Measurements from ENCODE around the gene KEL. TPM values are rescaled to one million over a fixed set of nuclear protein-coding genes. Genes with fewer than 3 reads are reported as not detected.

The KEL gene
- total RNA-seq, 4 donors from 2014 or later = 0.23 to 0.83 TPM; not detected in 2

- WGBS = 84% methylated on average over 8 of the region's 8 CpGs
- no peaks in the 10 kb centered on the region for H3K36me3 ChIP-seq
Measured at GRCh38 chr7:142915315-142915714, 46.8 kb downstream of the KEL start.

GRCh38 chr7:142914121-142914520 lies 48.0 kb downstream of the KEL start:
- H3K4me1 ChIP-seq = no peaks in the 10 kb centered on the region
- DNase-seq (ENCODE audit: extremely low spot score) = no peak
- 50% methylated on average over 1 of the region's 1 CpG for WGBS
- TF ChIP-seq POLR2AphosphoS5 (IDR thresholded peaks at IDR 0.05) (no peak), EP300 (IDR thresholded peaks at IDR 0.05) (no peak), POLR2A (IDR thresholded peaks at IDR 0.05; ENCODE audit: low read depth) (no peak)
- TF ChIP-seq, protein P1, sequence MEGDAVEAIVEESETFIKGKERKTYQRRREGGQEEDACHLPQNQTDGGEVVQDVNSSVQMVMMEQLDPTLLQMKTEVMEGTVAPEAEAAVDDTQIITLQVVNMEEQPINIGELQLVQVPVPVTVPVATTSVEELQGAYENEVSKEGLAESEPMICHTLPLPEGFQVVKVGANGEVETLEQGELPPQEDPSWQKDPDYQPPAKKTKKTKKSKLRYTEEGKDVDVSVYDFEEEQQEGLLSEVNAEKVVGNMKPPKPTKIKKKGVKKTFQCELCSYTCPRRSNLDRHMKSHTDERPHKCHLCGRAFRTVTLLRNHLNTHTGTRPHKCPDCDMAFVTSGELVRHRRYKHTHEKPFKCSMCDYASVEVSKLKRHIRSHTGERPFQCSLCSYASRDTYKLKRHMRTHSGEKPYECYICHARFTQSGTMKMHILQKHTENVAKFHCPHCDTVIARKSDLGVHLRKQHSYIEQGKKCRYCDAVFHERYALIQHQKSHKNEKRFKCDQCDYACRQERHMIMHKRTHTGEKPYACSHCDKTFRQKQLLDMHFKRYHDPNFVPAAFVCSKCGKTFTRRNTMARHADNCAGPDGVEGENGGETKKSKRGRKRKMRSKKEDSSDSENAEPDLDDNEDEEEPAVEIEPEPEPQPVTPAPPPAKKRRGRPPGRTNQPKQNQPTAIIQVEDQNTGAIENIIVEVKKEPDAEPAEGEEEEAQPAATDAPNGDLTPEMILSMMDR (IDR thresholded peaks at IDR 0.05) = no peak
- no peak overlapping the region for H3K4me3 ChIP-seq
- H3K9me3 ChIP-seq = no peaks in the 10 kb centered on the region
- no peak overlapping the region for H3K27ac ChIP-seq (replicated peaks in 1 of 4)
- H3K36me3 ChIP-seq = no peaks in the 10 kb centered on the region
- intact Hi-C loops (cut with DNase I) = no loop called here
- no peaks in the 10 kb centered on the region for H3K27me3 ChIP-seq

More at GRCh38 chr7:142915315-142915714, 46.8 kb downstream of the KEL start:
- no peaks in the 10 kb centered on the region for H3K9me3 ChIP-seq
- H3K4me3 ChIP-seq = no peak overlapping the region
- H3K27ac ChIP-seq (replicated peaks in 1 of 4) = no peak overlapping the region
- intact Hi-C loops (cut with DNase I) = no loop called here
- H3K27me3 ChIP-seq = no peaks in the 10 kb centered on the region
- no peak for DNase-seq (ENCODE audit: extremely low spot score)
- no peaks in the 10 kb centered on the region for H3K4me1 ChIP-seq
- TF ChIP-seq POLR2AphosphoS5 (IDR thresholded peaks at IDR 0.05) (no peak), EP300 (IDR thresholded peaks at IDR 0.05) (no peak), POLR2A (IDR thresholded peaks at IDR 0.05; ENCODE audit: low read depth) (no peak)
- TF ChIP-seq, protein P1 (IDR thresholded peaks at IDR 0.05) = no peak

- no peak overlapping the region for H3K4me3 ChIP-seq
- intact Hi-C loops (cut with DNase I) = no loop called here
- WGBS = 70% methylated on average over 2 of the region's 2 CpGs
- H3K27ac ChIP-seq (replicated peaks in 1 of 4) = no peak overlapping the region
- H3K27me3 ChIP-seq = no peaks in the 10 kb centered on the region
- H3K9me3 ChIP-seq = no peaks in the 10 kb centered on the region
- no peaks in the 10 kb centered on the region for H3K36me3 ChIP-seq
- TF ChIP-seq POLR2AphosphoS5 (IDR thresholded peaks at IDR 0.05) (no peak), POLR2A (IDR thresholded peaks at IDR 0.05; ENCODE audit: low read depth) (no peak), EP300 (IDR thresholded peaks at IDR 0.05) (no peak)
- TF ChIP-seq, protein P1 (IDR thresholded peaks at IDR 0.05) = no peak
- no peaks in the 10 kb centered on the region for H3K4me1 ChIP-seq
- DNase-seq (ENCODE audit: extremely low spot score) = no peak
Measured at GRCh38 chr7:142913566-142913965, 48.6 kb downstream of the KEL start.

DNA sequence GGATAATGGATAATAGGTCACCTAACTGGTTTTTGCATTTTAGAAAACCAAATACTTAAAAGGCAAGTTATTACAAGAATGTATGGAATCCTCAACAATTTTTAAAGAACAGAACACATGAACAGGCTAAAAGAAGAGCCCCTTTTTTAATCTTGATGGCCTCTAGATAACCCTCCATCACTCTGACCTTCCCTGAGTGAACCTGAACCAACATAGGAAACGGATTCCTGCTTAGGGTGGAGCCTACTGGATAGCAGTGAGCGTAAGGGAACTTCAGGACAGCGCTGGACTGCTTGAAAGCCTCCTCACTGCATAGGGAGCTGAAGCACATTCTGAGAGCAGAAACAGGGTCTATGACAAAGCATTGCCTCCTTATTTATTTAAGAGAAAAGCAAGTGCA lies 49.1 kb downstream of the KEL start:
- no peaks in the 10 kb centered on the region for H3K27me3 ChIP-seq
- H3K4me3 ChIP-seq = no peak overlapping the region
- TF ChIP-seq POLR2A (IDR thresholded peaks at IDR 0.05; ENCODE audit: low read depth) (no peak), EP300 (IDR thresholded peaks at IDR 0.05) (no peak)
- no peak overlapping the region for H3K27ac ChIP-seq (replicated peaks in 1 of 4)
- H3K9me3 ChIP-seq = no peaks in the 10 kb centered on the region
- H3K36me3 ChIP-seq = no peaks in the 10 kb centered on the region
- 54% methylated on average over 3 of the region's 3 CpGs for WGBS
- intact Hi-C loops (cut with DNase I) = no loop called here
- no peak for DNase-seq (ENCODE audit: extremely low spot score)
- H3K4me1 ChIP-seq = no peaks in the 10 kb centered on the region

DNA sequence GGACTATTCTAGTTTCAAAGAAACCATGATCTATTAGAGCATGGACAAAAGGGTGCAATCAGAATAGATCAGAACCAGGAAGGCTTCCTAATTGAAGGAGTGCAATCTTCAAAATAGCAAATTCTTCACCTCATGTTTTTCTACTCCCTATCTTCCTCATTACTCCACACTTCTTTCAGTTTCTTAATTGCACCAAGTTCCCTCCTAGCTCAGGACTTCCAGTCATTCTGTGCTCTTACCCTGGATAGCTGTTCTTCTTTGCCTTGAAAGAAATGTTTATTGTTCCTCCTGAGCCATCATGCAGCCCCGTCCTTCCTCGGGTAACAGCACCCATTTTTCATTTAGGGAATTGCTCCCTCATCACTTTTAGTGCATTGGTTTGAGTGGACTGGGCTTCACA lies 51.7 kb downstream of the KEL start:
- Histone ChIP-seq H3K27me3 (no peaks in the 10 kb centered on the region), H3K4me1 (no peaks in the 10 kb centered on the region), H3K4me3 (no peak overlapping the region), H3K36me3 (no peaks in the 10 kb centered on the region), H3K9me3 (no peaks in the 10 kb centered on the region), H3K27ac (replicated peaks in 1 of 4) (no peak overlapping the region)
- intact Hi-C loops (cut with DNase I) = no loop called here
- no peak for TF ChIP-seq POLR2A (IDR thresholded peaks at IDR 0.05; ENCODE audit: low read depth)
- no peak for TF ChIP-seq POLR2AphosphoS5 (IDR thresholded peaks at IDR 0.05)
- TF ChIP-seq, protein P1 (IDR thresholded peaks at IDR 0.05) = no peak
- no peak for TF ChIP-seq EP300 (IDR thresholded peaks at IDR 0.05)
- no peak for DNase-seq (ENCODE audit: extremely low spot score)
- 45% methylated on average over 2 of the region's 2 CpGs for WGBS
